Measurements from ENCODE around the gene EFNA1. TPM values are rescaled to one million over a fixed set of nuclear protein-coding genes. Genes with fewer than 3 reads are reported as not detected.
"Not testable (repeated sequence)": the region's sequence is repeated elsewhere in the genome, so short reads cannot be mapped to it uniquely, and the experiment has no call there.

EFNA1 gene
- polyA plus RNA-seq, 2 of the 4 experiments (the other 2 are of a cell fraction) = 25.1 to 38.9 TPM

GRCh38 chr1:155160128-155160527 lies 32.5 kb downstream of the EFNA1 start:
- Histone ChIP-seq H3K4me2 (no peak overlapping the region), H3K4me3 (no peak overlapping the region), H3K9me3 (no peaks in the 10 kb centered on the region), H3K4me1 (no peaks in the 10 kb centered on the region), H3K27ac (no peak overlapping the region)
- POLR2A ChIA-PET = no interaction called here
- ATAC-seq = no peak; a peak in 1 of 6 replicates
- DNase-seq (ENCODE audit: low read depth in 1 of 2, low spot score in 1 of 2) = no peak
- 73% methylated on average over 8 of the region's 8 CpGs for WGBS (ENCODE audit: missing lambda C conversion rate)
- TF ChIP-seq KDM5A (IDR thresholded peaks at IDR 0.05) = no peak
- TF ChIP-seq REST (IDR thresholded peaks at IDR 0.05) = no peak
- no peak for TF ChIP-seq ZNF302 (CRISPR knock-in tag; IDR thresholded peaks at IDR 0.05)
- TF ChIP-seq RFX5 (IDR thresholded peaks at IDR 0.05) = no peak
- no peak for TF ChIP-seq KDM1A (IDR thresholded peaks at IDR 0.05; ENCODE audit: low read depth)
- no peak for TF ChIP-seq CHD2 (IDR thresholded peaks at IDR 0.05; ENCODE audit: low read length, partially characterized antibody)
- no peak for TF ChIP-seq BHLHE40 (IDR thresholded peaks at IDR 0.05; ENCODE audit: low read depth, low read length)
- no peak for TF ChIP-seq RARB (CRISPR knock-in tag; IDR thresholded peaks at IDR 0.05)
- TF ChIP-seq SMC3 (IDR thresholded peaks at IDR 0.05) = no peak
- TF ChIP-seq, protein P1, sequence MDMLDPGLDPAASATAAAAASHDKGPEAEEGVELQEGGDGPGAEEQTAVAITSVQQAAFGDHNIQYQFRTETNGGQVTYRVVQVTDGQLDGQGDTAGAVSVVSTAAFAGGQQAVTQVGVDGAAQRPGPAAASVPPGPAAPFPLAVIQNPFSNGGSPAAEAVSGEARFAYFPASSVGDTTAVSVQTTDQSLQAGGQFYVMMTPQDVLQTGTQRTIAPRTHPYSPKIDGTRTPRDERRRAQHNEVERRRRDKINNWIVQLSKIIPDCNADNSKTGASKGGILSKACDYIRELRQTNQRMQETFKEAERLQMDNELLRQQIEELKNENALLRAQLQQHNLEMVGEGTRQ (IDR thresholded peaks at IDR 0.05) = no peak
- no peak for TF ChIP-seq EHF (CRISPR knock-in tag; IDR thresholded peaks at IDR 0.05)
- no peak for TF ChIP-seq NR3C1 (IDR thresholded peaks at IDR 0.05)
- CTCF ChIA-PET = interaction anchor here (0.7 to 10.0 kb wide), 4 partner anchors 8 to 75 kb away, joined by 3 to 75 read pairs (median 5); no protein-coding TSS in a partner anchor
- no peak for FAIRE-seq

DNA sequence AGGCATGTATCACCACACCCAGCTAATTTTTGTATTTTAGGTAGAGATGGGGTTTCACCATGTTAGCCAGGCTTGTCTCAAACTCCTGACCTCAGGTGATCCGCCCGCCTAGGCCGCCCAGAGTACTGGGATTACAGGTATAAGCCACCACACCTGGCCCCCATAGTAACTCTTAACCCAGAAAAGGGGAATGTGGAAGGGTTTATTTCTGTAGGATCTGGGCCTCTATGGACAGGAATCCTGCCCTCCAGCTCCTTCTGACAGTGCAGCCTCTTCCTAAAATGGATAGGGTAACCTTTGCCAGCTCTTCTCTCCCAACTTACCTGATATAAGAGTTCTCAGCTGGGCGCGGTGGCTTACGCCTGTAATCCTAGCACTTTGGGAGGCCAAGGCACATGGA lies 35.0 kb downstream of the EFNA1 start:
- POLR2A ChIA-PET; H3K27ac ChIP-seq; H3K4me2 ChIP-seq; H3K4me3 ChIP-seq; H3K9me3 ChIP-seq; H3K4me1 ChIP-seq; FAIRE-seq; ATAC-seq; DNase-seq (ENCODE audit: low read depth in 1 of 2, low spot score in 1 of 2): not testable (repeated sequence)
- 97% methylated on average over 6 of the region's 6 CpGs for WGBS (ENCODE audit: missing lambda C conversion rate)
- CTCF ChIA-PET = interaction anchor here (0.7 to 9.1 kb wide), 6 partner anchors 11 to 102 kb away, joined by 3 to 202 read pairs (median 14); partner anchors contain the start of genes EFNA1, KRTCAP2, SLC50A1 and TRIM46

DNA sequence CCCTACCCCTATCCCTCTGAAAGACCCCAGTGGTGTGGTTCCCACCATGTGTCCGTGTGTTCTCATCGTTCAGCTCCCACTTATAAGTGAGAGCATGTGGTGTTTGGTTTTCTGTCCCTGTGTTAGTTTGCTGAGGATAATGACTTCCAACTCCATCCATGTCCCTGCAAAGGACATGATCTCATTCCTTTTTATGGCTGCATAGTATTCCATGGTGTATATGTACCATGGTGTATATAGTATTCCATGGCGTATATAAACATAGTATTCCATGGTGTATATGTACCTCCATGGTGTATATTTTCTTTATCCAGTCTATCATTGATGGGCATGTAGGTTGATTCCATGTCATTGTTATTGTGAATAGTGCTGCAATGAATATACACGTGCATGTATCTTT lies 36.1 kb downstream of the EFNA1 start:
- DNase-seq (ENCODE audit: low read depth in 1 of 2, low spot score in 1 of 2); H3K27ac ChIP-seq; H3K4me1 ChIP-seq; H3K9me3 ChIP-seq; ATAC-seq; H3K4me3 ChIP-seq; FAIRE-seq; H3K4me2 ChIP-seq; POLR2A ChIA-PET: not testable (repeated sequence)
- CTCF ChIA-PET = interaction anchor here (1.0 to 9.1 kb wide), 6 partner anchors 9 to 103 kb away, joined by 3 to 202 read pairs (median 14); partner anchors contain the start of genes EFNA1, KRTCAP2, SLC50A1 and TRIM46
- 87% methylated on average over 4 of the region's 4 CpGs for WGBS (ENCODE audit: missing lambda C conversion rate)

DNA sequence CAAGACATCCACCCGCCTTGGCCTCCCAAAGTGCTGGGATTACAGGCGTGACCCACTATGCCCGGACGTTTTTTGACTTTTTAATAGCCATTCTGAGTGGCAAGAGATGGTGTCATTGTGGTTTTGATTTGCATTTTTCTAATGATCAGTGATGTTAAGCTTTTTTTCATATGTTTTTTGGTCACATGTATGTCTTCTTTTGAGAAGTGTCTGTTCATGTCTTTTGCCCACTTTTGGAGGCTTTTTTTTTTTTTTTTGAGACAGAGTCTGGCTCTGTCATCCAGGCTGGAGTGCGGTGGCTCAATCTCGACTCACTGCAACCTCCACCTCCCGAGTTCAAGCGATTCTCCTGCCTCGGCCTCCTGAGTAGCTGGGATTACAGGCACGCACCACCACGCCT lies 36.9 kb downstream of the EFNA1 start:
- H3K4me2 ChIP-seq; H3K9me3 ChIP-seq; DNase-seq (ENCODE audit: low read depth in 1 of 2, low spot score in 1 of 2); H3K27ac ChIP-seq; FAIRE-seq; H3K4me1 ChIP-seq; ATAC-seq; H3K4me3 ChIP-seq: not testable (repeated sequence)
- WGBS (ENCODE audit: missing lambda C conversion rate) = 71% methylated on average over 11 of the region's 11 CpGs
- ChIA-PET POLR2A (interaction anchor here (0.6 kb wide), 1 partner anchor 8 kb away, joined by 3 read pairs; no protein-coding TSS in a partner anchor), CTCF (interaction anchor here (1.3 to 9.1 kb wide), 7 partner anchors 9 to 104 kb away, joined by 5 to 202 read pairs (median 17); partner anchors contain the start of genes EFNA1, KRTCAP2, SLC50A1 and TRIM46)

Data from A549 (cell line).